Right lobe of liver (tissue), 4 donors: Measurements from ENCODE around the gene DHRS13.

Source experiments
- CTCF ChIP-seq, 4 donors: fragments of 200-600 bp in 3 of 4; fragments of 450-650 bp in 1 of 4; IDR thresholded peaks; one replicate each; pipeline versions ENCODE4 v1.5.1 to v1.8.0; 2016 to 2022; ENCODE audit warnings: antibody characterized with exemption in 4 of 4, mild to moderate bottlenecking in 2 of 4
- POLR2A ChIP-seq: fragments of 450-650 bp; IDR thresholded peaks from one replicate; pipeline ENCODE4 v1.6.1; 2017; ENCODE audit warnings: antibody characterized with exemption, mild to moderate bottlenecking
- donor health status: DM: no; HTN: no; CAD: no.
- donor health status: DM: no; HTN: no; CAD: no.
- donor health status: DM: no; HTN: yes; CAD: no.

- TF ChIP-seq CTCF (IDR thresholded peaks at IDR 0.05) (no peak), POLR2A (no peak)
Measured at GRCh38 chr17:28947639-28948038, 44.8 kb upstream of the DHRS13 start.
